GM18526 (cell line): ENCODE data around the gene SLC12A2.

ENCODE experiments used
- POLR2A ChIP-seq: IDR thresholded peaks from 3 replicates; pipeline ENCODE4 v1.6.1; 2011; ENCODE audit not compliant: insufficient read length; ENCODE audit errors: extremely low read depth

The SLC12A2 gene

GRCh38 chr5:128083033-128083810, at the start of gene SLC12A2:
TSS of gene SLC12A2 (plus strand) at chr5:128083766. CDS start at chr5:128083955, 189 bp downstream.
- TF ChIP-seq POLR2A: peak; percentile 89

GRCh38 chr5:128035689-128036088, 47.9 kb upstream of the SLC12A2 start:
- TF ChIP-seq POLR2A: no peak

GRCh38 chr5:128036950-128037349, 46.6 kb upstream of the SLC12A2 start:
- TF ChIP-seq POLR2A: no peak

GRCh38 chr5:128038643-128039042, 44.9 kb upstream of the SLC12A2 start:
- no peak for TF ChIP-seq POLR2A

- no peak for TF ChIP-seq POLR2A
Observed at GRCh38 chr5:128040927-128041326, 42.6 kb upstream of the SLC12A2 start.

- no peak for TF ChIP-seq POLR2A
Observed at GRCh38 chr5:128052780-128053179, 30.8 kb upstream of the SLC12A2 start.

- TF ChIP-seq POLR2A: no peak
Observed at GRCh38 chr5:128053291-128053954, 30.1 kb upstream of the SLC12A2 start.

- TF ChIP-seq POLR2A: no peak
Observed at GRCh38 chr5:128060644-128061385, 22.8 kb upstream of the SLC12A2 start.

GRCh38 chr5:128062172-128062746, 21.3 kb upstream of the SLC12A2 start:
- no peak for TF ChIP-seq POLR2A

- no peak for TF ChIP-seq POLR2A
Observed at GRCh38 chr5:128074171-128074570, 9.4 kb upstream of the SLC12A2 start.

- no peak for TF ChIP-seq POLR2A
Observed at GRCh38 chr5:128074953-128075352, 8.6 kb upstream of the SLC12A2 start.

- no peak for TF ChIP-seq POLR2A
Observed at GRCh38 chr5:128077526-128077925, 6.0 kb upstream of the SLC12A2 start.

GRCh38 chr5:128081111-128081851, 2.3 kb upstream of the SLC12A2 start:
- no peak for TF ChIP-seq POLR2A

GRCh38 chr5:128082551-128083032, 974 bp upstream of the SLC12A2 start:
- TF ChIP-seq POLR2A: no peak

GRCh38 chr5:128083811-128084227, 253 bp downstream of the SLC12A2 start:
- no peak for TF ChIP-seq POLR2A
